ENCODE results near the gene MAVS.

- TF ChIP-seq CTCF (IDR thresholded peaks at IDR 0.05) (no peak), POLR2A (IDR thresholded peaks at IDR 0.05) (no peak)
Measured at GRCh38 chr20:3924304-3925112, 77.9 kb downstream of the MAVS start.

Measured in testis (tissue), 2 donors.